HCT116 (cell line): ENCODE data around the gene TIAM2. TPM values are rescaled to one million over a fixed set of nuclear protein-coding genes. Genes with fewer than 3 reads are reported as not detected.
"Not testable (repeated sequence)": the region's sequence is repeated elsewhere in the genome, so short reads cannot be mapped to it uniquely, and the experiment has no call there.

Experiments used
- ATAC-seq: fragments of 200-7000 bp; cut with Tn5 transposase; 2 replicates; pipeline ENCODE4 v1.9.1; 2020; ENCODE audit warnings: mild to moderate bottlenecking, moderate library complexity
- BruUV-seq: library from RNA; stranded (reverse); fragments of 400-500 nt; replicated peaks from 2 replicates; lab custom pipeline; 2021; lab: Mats Ljungman, UMichigan
- CTCF ChIA-PET: fragments of 300-600 bp; sonication (Branson Sonifier 250); formaldehyde crosslinking; loops from one replicate; lab custom pipeline; 2021; ENCODE audit warnings: antibody characterized with exemption; lab: Charles Lee
- POLR2A ChIA-PET: fragments of 300-600, 350-600 bp; sonication (Branson Sonifier 250); formaldehyde crosslinking; loops from one replicate; lab custom pipeline; 2021; ENCODE audit warnings: antibody characterized with exemption; lab: Charles Lee
- RAD21 ChIA-PET, 2 experiments: fragments of 300-600 bp; sonication (Branson Sonifier 250); formaldehyde crosslinking; loops; one replicate each; lab custom pipeline; 2023; ENCODE audit warnings: low total read pairs in 2 of 2; ENCODE audit not compliant: uncharacterized antibody in 2 of 2, unreplicated experiment in 2 of 2, low non-redundant PET in 1 of 2; lab: Charles Lee
- DNase-seq: peaks from one replicate; pipeline ENCODE4 v3.0.0-alpha.2; 2010; ENCODE audit warnings: low read depth, low spot score
- H2AFZ ChIP-seq: fragments of 200-600 bp; shearing (Covaris generic), sonication (generic); 2 replicates; pipeline ENCODE4 v1.6.1; 2017; ENCODE audit warnings: low read depth, mixed run types, mixed read lengths, antibody characterized with exemption, low read length; ENCODE audit not compliant: poor library complexity, severe bottlenecking
- H3K27ac ChIP-seq: 2 replicates; pipeline ENCODE4 v1.5.1; 2012; ENCODE audit warnings: low read depth, low read length
- H3K27me3 ChIP-seq: fragments of 200-600 bp; sonication (generic); 2 replicates; pipeline ENCODE4 v1.6.1; 2016; ENCODE audit warnings: mixed run types, low read length, mixed read lengths; ENCODE audit not compliant: insufficient read depth
- H3K36me3 ChIP-seq, 2 experiments: fragments of 200-500 bp in 1 of 2; fragments of 200-600 bp in 1 of 2; sonication (Bioruptor generic) in 1 of 2; sonication (generic) in 1 of 2; 2 replicates each; pipeline versions ENCODE4 v1.5.1 to v1.6.1; 2014 to 2016; ENCODE audit warnings: low read length in 2 of 2, inconsistent platforms in 1 of 2, mixed read lengths in 1 of 2, mixed run types in 1 of 2; ENCODE audit not compliant: insufficient read depth in 2 of 2, control insufficient read depth in 1 of 2
- H3K4me1 ChIP-seq, 2 experiments: fragments of 200-600 bp in 1 of 2; sonication (generic) in 1 of 2; 2 replicates each; pipeline versions ENCODE4 v1.5.1 to v1.6.1; 2012 to 2017; ENCODE audit warnings: low read length in 2 of 2, inconsistent platforms in 1 of 2, mild to moderate bottlenecking in 1 of 2, mixed read lengths in 1 of 2, mixed run types in 1 of 2, moderate library complexity in 1 of 2; ENCODE audit not compliant: insufficient read depth in 2 of 2, control insufficient read depth in 1 of 2
- H3K4me2 ChIP-seq: fragments of 200-600 bp; sonication (generic); 2 replicates; pipeline ENCODE4 v1.6.1; 2017; ENCODE audit warnings: mixed run types, low read length, mixed read lengths
- H3K4me3 ChIP-seq, 2 experiments: fragments of 200-600 bp in 1 of 2; sonication (generic) in 1 of 2; replicated peaks in 1 of 2; 2 replicates each; pipeline ENCODE4 v1.5.1; 2011 to 2016; ENCODE audit warnings: low read length in 2 of 2, control low read depth in 1 of 2, low read depth in 1 of 2, mild to moderate bottlenecking in 1 of 2, mixed read lengths in 1 of 2, mixed run types in 1 of 2
- H3K79me2 ChIP-seq: fragments of 200-600 bp; sonication (generic); 2 replicates; pipeline ENCODE4 v1.6.1; 2017; ENCODE audit warnings: mild to moderate bottlenecking, mixed run types, low read length, moderate library complexity, mixed read lengths; ENCODE audit not compliant: insufficient read depth
- H3K9ac ChIP-seq: fragments of 200-600 bp; sonication (generic); 2 replicates; pipeline ENCODE4 v1.6.1; 2016; ENCODE audit warnings: low read length, mixed read lengths
- H3K9me2 ChIP-seq: fragments of 200-600 bp; sonication (generic), shearing (Covaris generic); 2 replicates; pipeline ENCODE4 v1.6.1; 2017; ENCODE audit warnings: mixed run types, mild to moderate bottlenecking, moderate library complexity; ENCODE audit not compliant: insufficient read depth
- H3K9me3 ChIP-seq, 2 experiments: fragments of 200-500 bp in 1 of 2; fragments of 200-600 bp in 1 of 2; sonication (Bioruptor generic) in 1 of 2; sonication (generic) in 1 of 2; 2 replicates each; pipeline ENCODE4 v1.6.1; 2014 to 2017; ENCODE audit warnings: low read length in 2 of 2, mixed read lengths in 2 of 2, inconsistent platforms in 1 of 2, low read depth in 1 of 2, mild to moderate bottlenecking in 1 of 2, mixed run types in 1 of 2, moderate library complexity in 1 of 2; ENCODE audit not compliant: control insufficient read depth in 1 of 2, insufficient read depth in 1 of 2
- H4K20me1 ChIP-seq: fragments of 200-600 bp; sonication (generic), shearing (Covaris generic); 2 replicates; pipeline ENCODE4 v1.6.1; 2017; ENCODE audit warnings: mixed run types, mild to moderate bottlenecking, moderate library complexity; ENCODE audit not compliant: insufficient read depth
- CBX3 ChIP-seq: IDR thresholded peaks from 2 replicates; pipeline ENCODE4 v1.6.1; 2012; ENCODE audit warnings: low read depth
- EZH2 ChIP-seq: fragments of 200-600 bp; sonication (generic); IDR thresholded peaks from 2 replicates; pipeline ENCODE4 v1.6.1; 2017; ENCODE audit warnings: antibody characterized with exemption, mixed run types
- JUND ChIP-seq: IDR thresholded peaks from 2 replicates; pipeline ENCODE4 v1.6.1; 2012
- POLR2AphosphoS5 ChIP-seq: IDR thresholded peaks from 2 replicates; pipeline ENCODE4 v1.6.1; 2011; ENCODE audit warnings: mild to moderate bottlenecking, low read depth, low read length, moderate library complexity
- RAD21 ChIP-seq: IDR thresholded peaks from 2 replicates; pipeline ENCODE4 v1.6.1; 2012; ENCODE audit warnings: low read depth, mild to moderate bottlenecking
- SRF ChIP-seq: IDR thresholded peaks from 2 replicates; pipeline ENCODE4 v1.6.1; 2012; ENCODE audit warnings: low read depth
- intact Hi-C: fragments of 100-400 bp; cut with micrococcal nuclease; formaldehyde crosslinking; loops from 2 replicates; pipeline ENCODE4 v1.10.0; 2022
- total RNA-seq: library from RNA; stranded (reverse); gene quantifications from one replicate; pipeline ENCODE4 v1.2.1, GENCODE V29; 2021; ENCODE audit not compliant: unreplicated experiment
- TF ChIP-seq, protein P1 (sequence below): IDR thresholded peaks from 2 replicates; pipeline ENCODE4 v1.6.1; 2012; ENCODE audit warnings: low read depth
- TF ChIP-seq, protein P2 (sequence below): IDR thresholded peaks from 2 replicates; pipeline ENCODE4 v1.6.1; 2011; ENCODE audit warnings: mild to moderate bottlenecking, low read length, moderate library complexity; ENCODE audit not compliant: insufficient replicate concordance; ENCODE audit errors: extremely low read depth

TIAM2 gene
- total RNA-seq, 1 experiment from 2014 or later: 9.4 TPM

DNA sequence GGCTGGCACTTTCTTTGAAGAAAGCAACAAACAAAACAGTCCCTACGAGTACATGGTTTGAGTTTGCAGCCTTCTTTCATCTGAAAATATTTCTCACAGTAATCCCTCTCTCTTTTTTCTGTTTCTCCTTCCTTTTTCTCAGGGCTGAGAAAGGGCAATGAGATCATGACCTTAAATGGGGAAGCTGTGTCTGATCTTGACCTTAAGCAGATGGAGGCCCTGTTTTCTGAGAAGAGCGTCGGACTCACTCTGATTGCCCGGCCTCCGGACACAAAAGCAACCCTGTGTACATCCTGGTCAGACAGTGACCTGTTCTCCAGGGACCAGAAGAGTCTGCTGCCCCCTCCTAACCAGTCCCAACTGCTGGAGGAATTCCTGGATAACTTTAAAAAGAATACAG is 188.0 kb downstream of the TIAM2 start:
- H3K27me3 ChIP-seq: no peaks in the 10 kb centered on the region
- no peaks in the 10 kb centered on the region for H3K9me2 ChIP-seq
- DNase-seq: no peak
- H3K9ac ChIP-seq: no peak overlapping the region
- no TSS peak for BruUV-seq
- ChIA-PET RAD21 (no interaction called here), CTCF (no interaction called here), POLR2A (no interaction called here)
- H2AFZ ChIP-seq: no peak overlapping the region
- no peaks in the 10 kb centered on the region for H3K36me3 ChIP-seq
- no peak for ATAC-seq
- H3K27ac ChIP-seq: no peak overlapping the region
- H3K79me2 ChIP-seq: no peaks in the 10 kb centered on the region
- H3K9me3 ChIP-seq: no peaks in the 10 kb centered on the region
- H3K4me2 ChIP-seq: no peak overlapping the region
- no peaks in the 10 kb centered on the region for H4K20me1 ChIP-seq
- no peak overlapping the region for H3K4me3 ChIP-seq
- H3K4me1 ChIP-seq: peaks cover 7 to 10% of the 10 kb centered on the region in 2 experiments
- TF ChIP-seq JUND (no peak), SRF (no peak), CBX3 (no peak), POLR2AphosphoS5 (no peak), EZH2 (no peak), RAD21 (no peak)
- TF ChIP-seq, protein P1, sequence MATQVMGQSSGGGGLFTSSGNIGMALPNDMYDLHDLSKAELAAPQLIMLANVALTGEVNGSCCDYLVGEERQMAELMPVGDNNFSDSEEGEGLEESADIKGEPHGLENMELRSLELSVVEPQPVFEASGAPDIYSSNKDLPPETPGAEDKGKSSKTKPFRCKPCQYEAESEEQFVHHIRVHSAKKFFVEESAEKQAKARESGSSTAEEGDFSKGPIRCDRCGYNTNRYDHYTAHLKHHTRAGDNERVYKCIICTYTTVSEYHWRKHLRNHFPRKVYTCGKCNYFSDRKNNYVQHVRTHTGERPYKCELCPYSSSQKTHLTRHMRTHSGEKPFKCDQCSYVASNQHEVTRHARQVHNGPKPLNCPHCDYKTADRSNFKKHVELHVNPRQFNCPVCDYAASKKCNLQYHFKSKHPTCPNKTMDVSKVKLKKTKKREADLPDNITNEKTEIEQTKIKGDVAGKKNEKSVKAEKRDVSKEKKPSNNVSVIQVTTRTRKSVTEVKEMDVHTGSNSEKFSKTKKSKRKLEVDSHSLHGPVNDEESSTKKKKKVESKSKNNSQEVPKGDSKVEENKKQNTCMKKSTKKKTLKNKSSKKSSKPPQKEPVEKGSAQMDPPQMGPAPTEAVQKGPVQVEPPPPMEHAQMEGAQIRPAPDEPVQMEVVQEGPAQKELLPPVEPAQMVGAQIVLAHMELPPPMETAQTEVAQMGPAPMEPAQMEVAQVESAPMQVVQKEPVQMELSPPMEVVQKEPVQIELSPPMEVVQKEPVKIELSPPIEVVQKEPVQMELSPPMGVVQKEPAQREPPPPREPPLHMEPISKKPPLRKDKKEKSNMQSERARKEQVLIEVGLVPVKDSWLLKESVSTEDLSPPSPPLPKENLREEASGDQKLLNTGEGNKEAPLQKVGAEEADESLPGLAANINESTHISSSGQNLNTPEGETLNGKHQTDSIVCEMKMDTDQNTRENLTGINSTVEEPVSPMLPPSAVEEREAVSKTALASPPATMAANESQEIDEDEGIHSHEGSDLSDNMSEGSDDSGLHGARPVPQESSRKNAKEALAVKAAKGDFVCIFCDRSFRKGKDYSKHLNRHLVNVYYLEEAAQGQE: no peak
- TF ChIP-seq, protein P2, sequence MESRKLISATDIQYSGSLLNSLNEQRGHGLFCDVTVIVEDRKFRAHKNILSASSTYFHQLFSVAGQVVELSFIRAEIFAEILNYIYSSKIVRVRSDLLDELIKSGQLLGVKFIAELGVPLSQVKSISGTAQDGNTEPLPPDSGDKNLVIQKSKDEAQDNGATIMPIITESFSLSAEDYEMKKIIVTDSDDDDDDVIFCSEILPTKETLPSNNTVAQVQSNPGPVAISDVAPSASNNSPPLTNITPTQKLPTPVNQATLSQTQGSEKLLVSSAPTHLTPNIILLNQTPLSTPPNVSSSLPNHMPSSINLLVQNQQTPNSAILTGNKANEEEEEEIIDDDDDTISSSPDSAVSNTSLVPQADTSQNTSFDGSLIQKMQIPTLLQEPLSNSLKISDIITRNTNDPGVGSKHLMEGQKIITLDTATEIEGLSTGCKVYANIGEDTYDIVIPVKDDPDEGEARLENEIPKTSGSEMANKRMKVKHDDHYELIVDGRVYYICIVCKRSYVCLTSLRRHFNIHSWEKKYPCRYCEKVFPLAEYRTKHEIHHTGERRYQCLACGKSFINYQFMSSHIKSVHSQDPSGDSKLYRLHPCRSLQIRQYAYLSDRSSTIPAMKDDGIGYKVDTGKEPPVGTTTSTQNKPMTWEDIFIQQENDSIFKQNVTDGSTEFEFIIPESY: no peak
- intact Hi-C loops: no loop called here

DNA sequence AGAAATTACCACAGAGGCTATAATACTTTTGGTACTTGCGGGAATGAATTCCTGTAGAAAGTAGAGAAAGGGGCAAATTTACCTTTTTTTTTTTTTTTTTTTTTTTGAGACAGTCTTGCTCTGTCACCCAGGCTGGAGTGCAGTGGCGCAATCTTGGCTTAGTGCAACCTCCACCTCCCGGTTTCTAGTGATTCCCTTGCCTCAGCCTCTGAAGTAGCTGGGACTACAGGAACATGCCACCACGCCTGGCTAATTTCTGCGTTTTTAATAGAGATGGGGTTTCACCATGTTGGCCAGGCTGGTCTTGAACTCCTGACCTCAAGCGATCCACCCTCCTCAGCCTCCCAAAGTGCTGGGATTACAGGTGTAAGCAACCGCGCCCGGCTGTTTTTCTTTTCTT is 189.9 kb downstream of the TIAM2 start:
- H3K9me3 ChIP-seq, H3K79me2 ChIP-seq, H3K27ac ChIP-seq, intact Hi-C loops, H3K9me2 ChIP-seq, ATAC-seq, H3K36me3 ChIP-seq, DNase-seq, H3K27me3 ChIP-seq, H4K20me1 ChIP-seq, RAD21 ChIA-PET, H2AFZ ChIP-seq, H3K9ac ChIP-seq, H3K4me2 ChIP-seq, BruUV-seq, H3K4me3 ChIP-seq: not testable (repeated sequence)
- POLR2A ChIA-PET: interaction anchor here (0.9 kb wide), 1 partner anchor 14 kb away, joined by 3 read pairs; no protein-coding TSS in a partner anchor
- CTCF ChIA-PET: interaction anchor here (0.7 to 1.3 kb wide), 3 partner anchors 8 to 317 kb away, joined by 3 to 6 read pairs (median 3); no protein-coding TSS in a partner anchor
- H3K4me1 ChIP-seq: peaks cover 7 to 10% of the 10 kb centered on the region in 2 experiments
